Large intestine (tissue), 3 donors: ENCODE results near the gene CAB39L. TPM values are rescaled to one million over a fixed set of nuclear protein-coding genes. Genes with fewer than 3 reads are reported as not detected.

Source experiments
- DNase-seq, 2 donors: peaks; one replicate each; pipeline versions ENCODE4 v3.0.0 to v3.0.0-alpha.2; 2013
- H3K27ac ChIP-seq: one replicate; pipeline ENCODE4 v1.5.1; 2013; ENCODE audit warnings: low read length
- H3K27me3 ChIP-seq: 2 replicates; pipeline ENCODE4 v1.6.1; 2013; ENCODE audit warnings: low read length; ENCODE audit not compliant: control insufficient read depth, insufficient read depth
- H3K36me3 ChIP-seq: 2 replicates; pipeline ENCODE4 v1.6.1; 2013; ENCODE audit warnings: low read length; ENCODE audit not compliant: control insufficient read depth, insufficient read depth
- H3K4me1 ChIP-seq: one replicate; pipeline ENCODE4 v1.6.1; 2013; ENCODE audit warnings: low read length; ENCODE audit not compliant: control insufficient read depth, insufficient read depth
- H3K4me3 ChIP-seq: one replicate; pipeline ENCODE4 v1.5.1; 2013; ENCODE audit warnings: low read length
- H3K9me3 ChIP-seq: one replicate; pipeline ENCODE4 v1.6.1; 2013; ENCODE audit warnings: mild to moderate bottlenecking, low read depth, low read length, moderate library complexity; ENCODE audit not compliant: control insufficient read depth
- WGBS: methylation state at CpG from one replicate; pipeline ENCODE4 v1.1.5; 2013; ENCODE audit warnings: low lambda C conversion rate; ENCODE audit not compliant: insufficient coverage; 5-methylcytosine and 5-hydroxymethylcytosine counted together
- polyA plus RNA-seq: library from polyadenylated mRNA; unstranded; fragments of 120-200 nt; gene quantifications from one replicate; pipeline ENCODE4 v1.2.1, GENCODE V29; 2013

CAB39L gene
- polyA plus RNA-seq, 1 donor: 7.8 TPM

DNA sequence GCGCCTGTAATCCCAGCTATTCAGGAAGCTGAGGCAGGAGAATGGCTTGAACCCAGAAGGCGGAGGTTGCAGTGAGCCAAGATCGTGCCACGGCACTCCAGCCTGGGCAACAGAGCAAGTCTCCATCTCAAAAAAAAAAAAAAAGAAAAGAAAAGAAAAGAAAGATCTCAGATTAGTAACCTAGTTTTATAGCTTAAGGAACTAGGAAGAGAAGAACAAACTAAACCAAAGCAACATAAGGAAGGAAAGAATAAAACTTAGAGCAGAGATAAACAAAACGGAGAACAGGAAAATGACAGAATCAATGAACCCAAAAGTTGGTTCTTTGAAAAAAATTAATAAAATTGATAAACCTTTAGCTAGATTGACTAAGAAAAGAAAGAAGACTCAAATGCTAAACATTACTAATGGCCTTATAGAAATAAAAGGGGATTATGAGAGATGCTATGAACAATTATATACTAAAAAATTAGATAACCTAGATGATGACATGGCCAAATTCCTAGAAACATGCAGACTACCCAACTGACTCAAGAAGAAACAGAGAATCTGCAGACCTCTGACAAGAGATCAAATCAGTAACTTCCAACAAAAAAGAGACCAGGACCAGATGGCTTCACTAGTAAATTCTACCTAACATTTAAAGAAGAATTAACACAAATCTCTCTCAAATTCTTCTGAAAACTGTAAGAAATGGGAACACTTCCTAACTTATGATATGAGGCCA is 127.9 kb downstream of the CAB39L start:
- Histone ChIP-seq H3K27ac (no peak overlapping the region), H3K27me3 (no peaks in the 10 kb centered on the region), H3K9me3 (no peaks in the 10 kb centered on the region), H3K4me1 (peaks cover 9% of the 10 kb centered on the region), H3K36me3 (no peaks in the 10 kb centered on the region), H3K4me3 (no peak overlapping the region)
- DNase-seq: no peak
- WGBS: 97% methylated on average over 4 of the region's 5 CpGs

DNA sequence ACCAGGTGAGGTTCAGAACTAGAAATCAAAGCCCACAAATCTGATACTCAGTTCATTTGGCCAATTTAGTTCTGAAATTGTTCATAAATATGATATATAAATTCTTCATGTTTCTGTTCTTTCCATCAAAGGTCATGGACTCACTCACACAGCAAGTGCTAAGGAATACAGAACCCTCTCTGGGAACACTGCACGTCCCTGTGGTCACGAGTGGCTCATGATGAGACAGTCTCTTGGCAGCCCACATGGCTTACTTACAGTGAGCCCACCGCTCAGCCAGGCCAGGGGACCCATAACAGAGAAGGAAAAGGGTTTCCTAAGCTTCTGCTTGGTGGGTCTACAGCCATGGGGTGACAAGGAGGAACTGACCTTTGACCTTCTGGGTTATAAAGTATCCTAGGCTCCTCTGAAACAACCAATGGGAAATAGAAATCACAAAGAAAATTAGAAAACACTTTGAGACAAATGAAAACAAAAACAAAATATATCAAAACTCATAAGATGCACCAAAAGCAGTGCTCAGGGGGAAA is 128.8 kb downstream of the CAB39L start:
- DNase-seq: no peak
- Histone ChIP-seq H3K9me3 (no peaks in the 10 kb centered on the region), H3K4me3 (no peak overlapping the region), H3K27ac (no peak overlapping the region), H3K4me1 (peaks cover 9% of the 10 kb centered on the region), H3K27me3 (no peaks in the 10 kb centered on the region), H3K36me3 (peaks cover 2% of the 10 kb centered on the region)
- WGBS: no CpG with 5 or more reads among the region's 3 CpGs

DNA sequence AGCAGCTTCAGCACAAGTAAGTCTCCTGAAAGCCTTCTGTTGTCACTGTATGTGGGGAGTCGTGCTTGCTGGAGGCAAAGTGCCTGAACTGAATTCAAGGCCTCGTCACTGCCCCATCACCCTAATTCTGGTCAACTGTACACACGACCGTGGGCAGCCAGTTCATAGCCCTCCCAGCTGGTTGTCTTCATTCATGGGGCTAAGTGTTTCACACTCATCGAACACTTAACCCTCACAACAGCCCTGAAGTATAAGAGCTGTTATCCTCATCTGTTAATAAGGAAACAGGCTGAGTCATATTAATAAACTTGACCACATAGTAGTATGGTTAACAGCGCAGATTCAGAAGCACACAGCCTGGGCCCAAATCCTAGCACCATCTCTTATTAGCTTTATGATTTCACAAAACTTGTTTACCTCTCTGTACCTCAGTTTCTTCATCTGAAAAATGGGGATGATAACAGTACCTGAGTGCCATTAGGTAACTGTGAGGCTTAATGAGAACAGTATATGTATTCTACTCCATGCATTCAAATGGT is 129.5 kb downstream of the CAB39L start:
- 100% methylated on average over 1 of the region's 6 CpGs for WGBS
- peaks cover 9% of the 10 kb centered on the region for H3K4me1 ChIP-seq
- H3K36me3 ChIP-seq: peaks cover 5% of the 10 kb centered on the region
- no peaks in the 10 kb centered on the region for H3K27me3 ChIP-seq
- DNase-seq: no peak
- no peaks in the 10 kb centered on the region for H3K9me3 ChIP-seq
- no peak overlapping the region for H3K4me3 ChIP-seq
- peak overlapping the region; percentile 43 for H3K27ac ChIP-seq

DNA sequence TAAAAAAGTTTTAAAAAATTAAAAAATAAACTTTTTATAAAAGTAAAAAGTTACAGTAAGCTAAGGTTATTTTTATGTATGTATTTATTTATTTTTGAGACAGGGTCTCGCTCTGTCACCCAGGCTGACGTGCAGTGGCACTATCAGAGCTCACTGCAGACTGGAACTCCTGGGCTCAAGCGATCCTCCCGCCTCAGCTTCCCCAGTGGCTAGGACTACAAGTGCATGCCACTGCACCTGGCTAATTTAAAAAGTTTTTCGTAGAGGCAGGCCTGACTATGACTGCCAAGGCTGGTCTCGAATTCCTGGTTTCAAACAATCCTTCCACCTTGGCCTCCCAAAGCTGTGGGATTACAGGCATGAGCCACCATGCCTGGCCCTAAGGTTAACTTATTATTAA is 132.0 kb downstream of the CAB39L start:
- Histone ChIP-seq H3K4me1 (peaks cover 9% of the 10 kb centered on the region), H3K27me3 (no peaks in the 10 kb centered on the region), H3K4me3 (no peak overlapping the region), H3K36me3 (peaks cover 5% of the 10 kb centered on the region), H3K9me3 (no peaks in the 10 kb centered on the region), H3K27ac (no peak overlapping the region)
- no peak for DNase-seq
- WGBS: no CpG with 5 or more reads among the region's 6 CpGs

DNA sequence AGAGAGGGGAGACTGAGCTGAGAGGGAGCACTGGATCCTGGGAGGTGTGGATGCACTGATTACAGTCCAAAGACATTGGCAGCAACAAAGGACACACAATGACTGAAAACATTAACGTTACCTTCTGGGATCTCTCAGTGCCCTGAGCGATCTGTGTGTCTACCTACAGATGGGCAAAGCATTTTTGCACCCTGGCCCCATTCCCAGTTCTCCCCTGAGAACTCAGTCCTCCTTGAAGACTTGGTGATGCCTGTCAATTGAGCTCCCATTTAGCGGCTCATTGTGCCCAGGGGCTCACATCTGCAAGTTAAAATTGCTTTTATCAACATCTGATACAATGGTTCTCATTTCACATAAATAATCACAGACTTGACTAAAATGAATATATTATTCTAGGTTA is 133.6 kb downstream of the CAB39L start:
- DNase-seq: no peak
- WGBS: 80% methylated on average over 1 of the region's 3 CpGs
- Histone ChIP-seq H3K4me1 (peaks cover 9% of the 10 kb centered on the region), H3K27ac (no peak overlapping the region), H3K9me3 (no peaks in the 10 kb centered on the region), H3K4me3 (no peak overlapping the region), H3K36me3 (peaks cover 5% of the 10 kb centered on the region), H3K27me3 (no peaks in the 10 kb centered on the region)

DNA sequence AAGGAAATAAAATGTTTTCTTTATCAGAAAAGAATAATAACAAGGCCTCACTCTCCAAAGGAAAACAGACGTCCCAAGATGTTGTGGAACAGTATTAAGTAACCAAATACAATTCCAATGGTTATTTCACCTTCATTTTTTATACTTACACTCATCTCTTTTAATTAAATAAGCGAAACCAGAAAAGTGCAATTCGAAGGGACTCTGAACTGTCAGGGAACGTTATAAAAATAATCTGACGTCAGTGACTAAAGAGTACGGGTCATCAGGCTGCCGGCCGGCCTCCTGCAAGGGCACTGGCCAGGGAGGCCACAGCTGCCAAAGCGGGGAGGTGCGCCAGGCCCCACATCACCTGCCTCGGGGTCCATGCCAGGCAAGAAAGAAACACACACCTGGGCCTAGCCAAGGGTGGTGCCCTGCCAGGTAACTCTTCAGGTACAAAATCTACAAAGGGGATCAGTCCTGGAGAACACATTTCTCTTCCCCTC is 134.9 kb downstream of the CAB39L start:
- Histone ChIP-seq H3K36me3 (peaks cover 5% of the 10 kb centered on the region), H3K27me3 (no peaks in the 10 kb centered on the region), H3K9me3 (no peaks in the 10 kb centered on the region), H3K27ac (no peak overlapping the region), H3K4me1 (peaks cover 4% of the 10 kb centered on the region), H3K4me3 (no peak overlapping the region)
- WGBS: no CpG with 5 or more reads among the region's 11 CpGs
- no peak for DNase-seq

DNA sequence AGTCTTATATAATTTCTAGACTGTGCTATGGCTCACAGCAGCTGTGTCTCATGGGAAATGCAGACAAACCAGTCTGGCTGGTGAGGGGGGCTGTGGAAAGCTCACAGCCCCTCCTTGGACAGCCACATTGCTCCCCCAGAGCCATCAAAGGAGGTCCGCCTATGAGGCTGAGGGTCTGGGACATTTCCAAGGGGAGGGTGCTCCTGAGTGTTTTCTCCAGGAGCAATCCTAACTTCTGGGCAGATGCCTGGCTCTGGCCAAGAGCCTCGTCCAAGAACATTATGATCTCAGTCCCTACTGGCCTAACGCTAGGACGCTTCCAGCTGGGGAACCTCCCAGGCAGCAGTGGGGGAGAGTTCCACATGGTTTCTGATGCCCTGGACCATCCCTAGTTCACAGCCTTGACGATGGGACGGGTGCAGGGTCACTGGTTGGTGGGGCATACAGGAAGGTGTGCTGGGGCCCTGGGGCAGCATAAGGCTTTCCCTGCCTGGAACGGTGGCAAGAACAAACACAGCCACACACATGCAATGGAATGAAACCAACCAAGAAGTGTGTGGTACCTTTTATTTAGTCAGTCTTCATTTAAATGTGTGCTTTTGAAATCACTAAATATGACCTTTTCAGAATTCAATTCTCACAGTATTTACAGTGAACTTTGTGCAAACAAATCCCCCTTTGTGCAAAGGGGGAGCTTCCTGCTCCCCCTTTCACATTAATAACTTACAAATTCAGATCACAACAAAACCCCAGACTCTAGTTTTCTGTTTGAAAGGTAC is 135.6 kb downstream of the CAB39L start:
- peak in 1 of 2 donors; percentile 33 for DNase-seq
- no peak overlapping the region for H3K27ac ChIP-seq
- H3K9me3 ChIP-seq: no peaks in the 10 kb centered on the region
- H3K36me3 ChIP-seq: peaks cover 5% of the 10 kb centered on the region
- H3K4me1 ChIP-seq: no peaks in the 10 kb centered on the region
- WGBS: no CpG with 5 or more reads among the region's 7 CpGs
- H3K27me3 ChIP-seq: no peaks in the 10 kb centered on the region
- no peak overlapping the region for H3K4me3 ChIP-seq

DNA sequence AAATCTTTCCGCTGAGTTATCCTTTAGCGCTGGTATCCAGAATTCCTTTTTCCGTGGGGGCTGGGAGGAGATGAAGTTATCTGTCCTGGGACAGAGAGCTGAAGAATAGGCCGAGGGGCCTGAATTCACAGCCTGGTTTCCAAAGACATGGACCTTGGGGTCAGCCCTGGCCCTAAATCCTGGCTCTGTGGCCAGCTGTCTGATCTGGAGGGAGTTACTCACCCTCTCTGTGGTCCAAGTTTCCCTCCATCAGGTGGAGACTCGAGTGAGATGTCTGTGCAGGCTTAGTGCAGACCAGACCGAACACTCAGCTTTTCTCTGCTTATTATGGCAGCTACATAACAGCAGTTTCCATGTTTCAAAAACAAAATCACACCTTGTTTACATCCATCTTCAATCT is 136.5 kb downstream of the CAB39L start:
- Histone ChIP-seq H3K9me3 (no peaks in the 10 kb centered on the region), H3K27ac (no peak overlapping the region), H3K27me3 (no peaks in the 10 kb centered on the region), H3K36me3 (peaks cover 5% of the 10 kb centered on the region), H3K4me3 (no peak overlapping the region), H3K4me1 (no peaks in the 10 kb centered on the region)
- 80% methylated on average over 1 of the region's 6 CpGs for WGBS
- no peak for DNase-seq

DNA sequence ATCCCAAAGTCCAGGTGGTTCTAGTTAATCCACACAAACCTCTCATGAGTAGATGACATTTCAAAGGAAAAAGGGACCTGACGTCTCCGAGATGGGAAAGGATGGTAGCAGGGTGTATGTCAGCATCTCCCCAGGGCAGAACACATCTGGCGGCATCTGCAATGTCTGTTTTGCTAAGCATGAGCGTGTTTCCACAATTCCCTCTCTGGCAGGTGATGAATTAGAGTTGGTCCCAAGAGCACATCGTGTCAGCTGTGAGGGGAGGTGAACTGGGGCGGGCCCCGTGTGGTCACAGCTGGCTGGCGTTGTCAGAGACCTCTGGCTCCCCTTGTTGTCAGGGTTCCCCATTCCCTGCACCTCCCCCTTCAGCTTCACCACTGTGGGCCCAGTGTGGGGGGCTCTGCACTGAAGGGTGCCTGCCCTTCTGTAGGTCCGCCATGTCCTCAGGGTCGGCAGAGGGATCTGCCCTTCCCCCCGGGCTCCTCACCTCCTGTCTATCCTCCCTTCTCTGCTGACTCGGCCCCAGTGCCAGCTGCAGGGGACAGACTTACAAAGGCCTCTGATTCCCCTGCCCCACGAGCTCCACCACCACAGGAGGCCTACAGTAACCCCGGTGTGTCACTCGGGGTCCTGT is 138.0 kb downstream of the CAB39L start:
- no peak for DNase-seq
- no peak overlapping the region for H3K4me3 ChIP-seq
- peaks cover 5% of the 10 kb centered on the region for H3K36me3 ChIP-seq
- no peak overlapping the region for H3K27ac ChIP-seq
- no peaks in the 10 kb centered on the region for H3K9me3 ChIP-seq
- WGBS: no CpG with 5 or more reads among the region's 15 CpGs
- no peaks in the 10 kb centered on the region for H3K27me3 ChIP-seq
- H3K4me1 ChIP-seq: no peaks in the 10 kb centered on the region
